Activated CD8-positive, alpha-beta memory T cell treated with anti-CD3 and anti-CD28 coated beads for 36 hours (primary cell): ENCODE data around the gene ATP11C. TPM values are rescaled to one million over a fixed set of nuclear protein-coding genes. Genes with fewer than 3 reads are reported as not detected.
"Not testable (repeated sequence)": the region's sequence is repeated elsewhere in the genome, so short reads cannot be mapped to it uniquely, and the experiment has no call there.

Experiments used
- CTCF ChIA-PET: fragments of 350-600 bp; sonication (Branson Sonifier 250); formaldehyde crosslinking; loops from one replicate; lab custom pipeline; 2021; ENCODE audit warnings: antibody characterized with exemption; lab: Charles Lee
- POLR2A ChIA-PET: fragments of 350-600 bp; sonication (Branson Sonifier 250); formaldehyde crosslinking; loops from one replicate; lab custom pipeline; 2021; ENCODE audit warnings: antibody characterized with exemption; lab: Charles Lee
- total RNA-seq, 2 experiments: library from RNA; stranded (reverse); gene quantifications; one replicate each; pipeline ENCODE4 v1.2.3, GENCODE V29; 2021

The ATP11C gene
- 10 to 100 TPM; 18.6 to 20.2 TPM for total RNA-seq

- ChIA-PET POLR2A (no interaction called here), CTCF (no interaction called here)
Observed at GRCh38 chrX:139932901-139933796, at the start of gene ATP11C. ATP11C (minus strand) TSS chrX:139933053; CDS start chrX:139932042, 1,011 bp downstream.

- CTCF ChIA-PET, result no interaction called here
- POLR2A ChIA-PET, result no interaction called here
Observed at GRCh38 chrX:139974471-139974870, 41.6 kb upstream of the ATP11C start.

GRCh38 chrX:139972629-139973624 is 40.1 kb upstream of the ATP11C start:
- ChIA-PET CTCF (no interaction called here), POLR2A (no interaction called here)

- CTCF ChIA-PET, result no interaction called here
- POLR2A ChIA-PET, result no interaction called here
Observed at GRCh38 chrX:139972113-139972512, 39.3 kb upstream of the ATP11C start.

GRCh38 chrX:139971394-139971749 is 38.5 kb upstream of the ATP11C start:
- CTCF ChIA-PET, result no interaction called here
- POLR2A ChIA-PET, result no interaction called here

GRCh38 chrX:139969286-139969685 is 36.4 kb upstream of the ATP11C start:
- CTCF ChIA-PET, result no interaction called here
- POLR2A ChIA-PET, result no interaction called here

- CTCF ChIA-PET, result no interaction called here
- POLR2A ChIA-PET, result no interaction called here
Observed at GRCh38 chrX:139967750-139968149, 34.9 kb upstream of the ATP11C start.

GRCh38 chrX:139967300-139967699 is 34.4 kb upstream of the ATP11C start:
- ChIA-PET POLR2A (no interaction called here), CTCF (interaction anchor here (0.7 kb wide), 1 partner anchor 787 kb away, joined by 3 read pairs; no protein-coding TSS in a partner anchor)

- POLR2A ChIA-PET, CTCF ChIA-PET: not testable (repeated sequence)
Observed at GRCh38 chrX:139966159-139966558, 33.3 kb upstream of the ATP11C start.

GRCh38 chrX:139965421-139965820 is 32.6 kb upstream of the ATP11C start, which contains the start of gene CXorf66:
CXorf66 (minus strand) TSS chrX:139965521; CDS start chrX:139965496, 25 bp downstream.
- POLR2A ChIA-PET, result no interaction called here
- CTCF ChIA-PET, result no interaction called here

- CTCF ChIA-PET, POLR2A ChIA-PET: not testable (repeated sequence)
Observed at GRCh38 chrX:139961091-139961490, 28.2 kb upstream of the ATP11C start.

- CTCF ChIA-PET, result no interaction called here
- POLR2A ChIA-PET, result no interaction called here
Observed at GRCh38 chrX:139949703-139950102, 16.9 kb upstream of the ATP11C start.

GRCh38 chrX:139945075-139945474 is 12.2 kb upstream of the ATP11C start:
- ChIA-PET CTCF (no interaction called here), POLR2A (no interaction called here)

- CTCF ChIA-PET, result no interaction called here
- POLR2A ChIA-PET, result no interaction called here
Observed at GRCh38 chrX:139936259-139936658, 3.4 kb upstream of the ATP11C start.

- CTCF ChIA-PET, result no interaction called here
Observed at GRCh38 chrX:139933904-139934303, 1.1 kb upstream of the ATP11C start.

GRCh38 chrX:139932073-139932900 is 566 bp downstream of the ATP11C start:
- CTCF ChIA-PET, result no interaction called here
- POLR2A ChIA-PET, result interaction anchor here (0.6 kb wide), 1 partner anchor 101 kb away, joined by 5 read pairs; no protein-coding TSS in a partner anchor

More at GRCh38 chrX:139933904-139934303, 1.1 kb upstream of the ATP11C start:
- POLR2A ChIA-PET, result no interaction called here

- ChIA-PET POLR2A (interaction anchor here (0.5 to 0.6 kb wide), 2 partner anchors 62 to 101 kb away, joined by 4 to 5 read pairs; no protein-coding TSS in a partner anchor), CTCF (no interaction called here)
Observed at GRCh38 chrX:139931646-139932072, 1.2 kb downstream of the ATP11C start.

- ChIA-PET CTCF (no interaction called here), POLR2A (interaction anchor here (0.5 to 0.6 kb wide), 2 partner anchors 61 to 100 kb away, joined by 4 to 5 read pairs; no protein-coding TSS in a partner anchor)
Observed at GRCh38 chrX:139930916-139931645, 1.8 kb downstream of the ATP11C start.
